Hepatocyte (in vitro differentiated cells): Measurements from ENCODE around the gene POC1A. TPM values are rescaled to one million over a fixed set of nuclear protein-coding genes. Genes with fewer than 3 reads are reported as not detected.

Experiments
- DNase-seq: peaks from one replicate; pipeline ENCODE4 v3.0.0-alpha.2; 2016; ENCODE audit warnings: low spot score
- H2AFZ ChIP-seq: fragments of 200-600 bp; sonication (generic); 2 replicates; pipeline ENCODE4 v1.6.0; 2016; ENCODE audit warnings: antibody characterized with exemption, mild to moderate bottlenecking
- H3K27ac ChIP-seq: fragments of 200-600 bp; sonication (generic); 2 replicates; pipeline ENCODE4 v1.5.1; 2016; ENCODE audit warnings: mild to moderate bottlenecking
- H3K27me3 ChIP-seq: fragments of 200-600 bp; sonication (generic); 2 replicates; pipeline ENCODE4 v1.6.1; 2016
- H3K36me3 ChIP-seq: fragments of 200-600 bp; sonication (generic); replicated peaks from 2 replicates; pipeline ENCODE4 v1.5.1; 2016; ENCODE audit warnings: low read depth; ENCODE audit not compliant: insufficient read depth
- H3K4me1 ChIP-seq: fragments of 200-600 bp; sonication (generic); 2 replicates; pipeline ENCODE4 v1.5.1; 2016; ENCODE audit warnings: mild to moderate bottlenecking, moderate library complexity; ENCODE audit not compliant: insufficient read depth
- H3K4me2 ChIP-seq: fragments of 200-600 bp; sonication (generic); 2 replicates; pipeline ENCODE4 v1.6.0; 2016
- H3K4me3 ChIP-seq: fragments of 200-600 bp; sonication (generic); 2 replicates; pipeline ENCODE4 v1.5.1; 2016; ENCODE audit warnings: mild to moderate bottlenecking
- H3K79me2 ChIP-seq: fragments of 200-600 bp; sonication (generic); 2 replicates; pipeline ENCODE4 v1.6.0; 2017; ENCODE audit warnings: mild to moderate bottlenecking
- H3K9me2 ChIP-seq: fragments of 200-600 bp; sonication (generic); replicated peaks from 2 replicates; pipeline ENCODE4 v1.6.0; 2017; ENCODE audit warnings: mild to moderate bottlenecking; ENCODE audit not compliant: insufficient read depth
- H3K9me3 ChIP-seq: fragments of 200-600 bp; sonication (generic); 2 replicates; pipeline ENCODE4 v1.5.1; 2016; ENCODE audit warnings: low read depth, mild to moderate bottlenecking
- H4K20me1 ChIP-seq: fragments of 200-600 bp; sonication (generic); 2 replicates; pipeline ENCODE4 v1.6.0; 2016; ENCODE audit warnings: mild to moderate bottlenecking; ENCODE audit not compliant: insufficient read depth, poor library complexity, severe bottlenecking
- CTCF ChIP-seq: fragments of 200-600 bp; sonication (generic); IDR thresholded peaks from 2 replicates; pipeline ENCODE4 v1.5.1; 2016; ENCODE audit warnings: antibody characterized with exemption, mild to moderate bottlenecking; ENCODE audit not compliant: poor library complexity
- EZH2 ChIP-seq: fragments of 200-600 bp; sonication (generic); IDR thresholded peaks from 2 replicates; pipeline ENCODE4 v1.6.1; 2016; ENCODE audit warnings: antibody characterized with exemption, mild to moderate bottlenecking, borderline replicate concordance
- EZH2phosphoT487 ChIP-seq: fragments of 200-600 bp; sonication (generic); IDR thresholded peaks from one replicate; pipeline ENCODE4 v1.6.1; 2018; ENCODE audit warnings: antibody characterized with exemption, mild to moderate bottlenecking, low read depth, moderate library complexity; ENCODE audit not compliant: unreplicated experiment, severe bottlenecking
- WGBS: methylation state at CpG from one replicate; pipeline ENCODE4 v1.1.6; 2016; ENCODE audit warnings: low lambda C conversion rate; ENCODE audit errors: missing lambda C conversion rate; 5-methylcytosine and 5-hydroxymethylcytosine counted together
- polyA plus RNA-seq: library from polyadenylated mRNA; unstranded; fragments of >200 nt; fragmentation: Nextera tagmentation; extraction: Ambion mirVana; gene quantifications from 2 replicates; pipeline ENCODE4 v1.2.1, GENCODE V29; 2016
- total RNA-seq: library from RNA; depleted of rRNA; stranded (reverse); fragments of >200 nt; gene quantifications from 2 replicates; pipeline ENCODE4 v1.2.3, GENCODE V29; 2014

The POC1A gene
- total and polyA plus RNA-seq, 2 experiments from 2014 or later = 2.6 to 3.7 TPM

- no peak for TF ChIP-seq EZH2
- no peak for TF ChIP-seq CTCF
- no peak for TF ChIP-seq EZH2phosphoT487
- 63% methylated on average over 3 of the region's 3 CpGs for WGBS
- H2AFZ ChIP-seq = no peak overlapping the region
- no peaks in the 10 kb centered on the region for H3K36me3 ChIP-seq
- H3K27ac ChIP-seq = peak overlapping the region; percentile 57
- no peaks in the 10 kb centered on the region for H3K27me3 ChIP-seq
- peak; percentile 56 for DNase-seq
- H3K9me2 ChIP-seq = no peaks in the 10 kb centered on the region
- peaks cover 4% of the 10 kb centered on the region for H3K4me1 ChIP-seq
- no peak overlapping the region for H3K4me2 ChIP-seq
- no peak overlapping the region for H3K4me3 ChIP-seq
- H3K79me2 ChIP-seq = no peaks in the 10 kb centered on the region
- no peaks in the 10 kb centered on the region for H3K9me3 ChIP-seq
- H4K20me1 ChIP-seq = no peaks in the 10 kb centered on the region
Measured at GRCh38 chr3:52120556-52121463, 33.4 kb downstream of the POC1A start.

- Histone ChIP-seq H3K79me2 (no peaks in the 10 kb centered on the region), H3K9me2 (no peaks in the 10 kb centered on the region), H4K20me1 (no peaks in the 10 kb centered on the region), H3K27ac (no peak overlapping the region), H3K36me3 (no peaks in the 10 kb centered on the region), H2AFZ (no peak overlapping the region), H3K4me1 (peaks cover 4% of the 10 kb centered on the region), H3K4me3 (no peak overlapping the region), H3K27me3 (no peaks in the 10 kb centered on the region), H3K9me3 (no peaks in the 10 kb centered on the region), H3K4me2 (no peak overlapping the region)
- DNase-seq = no peak
- no peak for TF ChIP-seq CTCF
- no peak for TF ChIP-seq EZH2
- no peak for TF ChIP-seq EZH2phosphoT487
- whole genome bisulfite sequencing = 98% methylated on average over 6 of the region's 6 CpGs
Measured at GRCh38 chr3:52119826-52120225, 34.4 kb downstream of the POC1A start.

GRCh38 chr3:52119099-52119498 lies 35.1 kb downstream of the POC1A start:
- Histone ChIP-seq H3K27me3 (no peaks in the 10 kb centered on the region), H3K9me2 (no peaks in the 10 kb centered on the region), H3K9me3 (no peaks in the 10 kb centered on the region), H3K4me1 (peaks cover 4% of the 10 kb centered on the region), H3K27ac (no peak overlapping the region), H4K20me1 (no peaks in the 10 kb centered on the region), H3K79me2 (no peaks in the 10 kb centered on the region), H3K36me3 (no peaks in the 10 kb centered on the region), H2AFZ (no peak overlapping the region), H3K4me3 (no peak overlapping the region), H3K4me2 (no peak overlapping the region)
- WGBS = 76% methylated on average over 5 of the region's 5 CpGs
- DNase-seq = no peak
- TF ChIP-seq CTCF (no peak), EZH2 (no peak), EZH2phosphoT487 (no peak)
